Measurements from ENCODE around the gene KLF11.

KLF11 gene

GRCh38 chr2:10043906-10044601 is 704 bp downstream of the KLF11 start:
- peak; percentile 96 for DNase-seq

DNA sequence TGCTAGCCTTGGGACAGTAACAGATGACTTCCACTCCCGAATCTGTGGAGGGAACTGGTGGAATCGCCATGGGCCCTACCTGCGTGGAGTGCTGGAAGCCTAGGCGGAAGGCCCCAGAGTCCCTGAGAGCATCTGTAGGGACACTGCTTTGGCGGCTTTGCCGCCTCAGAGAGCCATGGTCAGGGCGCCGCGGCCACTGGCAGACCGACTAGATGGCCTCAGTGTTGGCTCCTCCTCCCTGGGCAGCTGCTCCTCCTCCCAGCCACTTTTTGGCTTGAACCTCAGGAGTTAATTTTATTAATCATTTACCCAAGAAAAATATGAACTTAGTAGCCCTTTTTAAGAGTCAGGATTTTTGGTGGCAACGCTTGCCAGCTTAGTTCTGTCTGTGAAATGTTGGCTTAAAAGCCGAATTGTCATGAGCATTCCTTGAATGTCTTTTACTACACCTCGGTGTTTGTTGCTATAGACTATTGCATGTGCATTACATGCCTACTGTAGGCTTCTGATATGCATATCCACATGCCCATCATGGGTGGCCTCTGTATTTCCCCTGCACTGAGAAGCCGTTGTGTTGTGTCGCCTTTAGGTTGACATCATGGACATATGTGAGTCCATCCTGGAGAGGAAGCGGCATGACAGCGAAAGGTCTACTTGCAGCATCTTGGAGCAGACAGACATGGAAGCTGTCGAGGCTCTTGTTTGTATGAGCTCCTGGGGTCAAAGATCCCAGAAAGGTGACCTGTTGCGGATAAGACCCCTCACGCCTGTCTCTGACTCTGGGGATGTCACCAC is 2.4 kb downstream of the KLF11 start:
- no peak for DNase-seq

DNA sequence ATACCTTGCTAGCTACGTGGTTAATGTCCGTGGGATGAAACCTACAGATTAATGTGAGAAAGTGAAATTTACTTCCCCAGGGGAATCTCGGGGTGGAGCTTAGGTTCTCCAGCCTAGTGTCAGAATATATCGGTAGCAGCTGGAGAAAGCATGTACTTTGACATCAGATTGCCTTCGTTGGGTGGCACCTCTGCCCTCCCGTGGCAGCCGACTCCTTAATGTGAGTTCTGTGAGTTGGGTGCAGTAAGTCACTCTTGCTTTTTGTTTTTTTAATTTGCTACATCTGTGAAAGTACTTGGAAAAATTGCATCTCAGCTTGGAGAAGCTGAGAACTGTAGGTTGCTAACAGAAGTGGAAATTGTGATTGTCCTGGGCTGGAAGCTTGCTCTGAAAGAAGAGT is 3.6 kb downstream of the KLF11 start:
- DNase-seq = no peak

DNA sequence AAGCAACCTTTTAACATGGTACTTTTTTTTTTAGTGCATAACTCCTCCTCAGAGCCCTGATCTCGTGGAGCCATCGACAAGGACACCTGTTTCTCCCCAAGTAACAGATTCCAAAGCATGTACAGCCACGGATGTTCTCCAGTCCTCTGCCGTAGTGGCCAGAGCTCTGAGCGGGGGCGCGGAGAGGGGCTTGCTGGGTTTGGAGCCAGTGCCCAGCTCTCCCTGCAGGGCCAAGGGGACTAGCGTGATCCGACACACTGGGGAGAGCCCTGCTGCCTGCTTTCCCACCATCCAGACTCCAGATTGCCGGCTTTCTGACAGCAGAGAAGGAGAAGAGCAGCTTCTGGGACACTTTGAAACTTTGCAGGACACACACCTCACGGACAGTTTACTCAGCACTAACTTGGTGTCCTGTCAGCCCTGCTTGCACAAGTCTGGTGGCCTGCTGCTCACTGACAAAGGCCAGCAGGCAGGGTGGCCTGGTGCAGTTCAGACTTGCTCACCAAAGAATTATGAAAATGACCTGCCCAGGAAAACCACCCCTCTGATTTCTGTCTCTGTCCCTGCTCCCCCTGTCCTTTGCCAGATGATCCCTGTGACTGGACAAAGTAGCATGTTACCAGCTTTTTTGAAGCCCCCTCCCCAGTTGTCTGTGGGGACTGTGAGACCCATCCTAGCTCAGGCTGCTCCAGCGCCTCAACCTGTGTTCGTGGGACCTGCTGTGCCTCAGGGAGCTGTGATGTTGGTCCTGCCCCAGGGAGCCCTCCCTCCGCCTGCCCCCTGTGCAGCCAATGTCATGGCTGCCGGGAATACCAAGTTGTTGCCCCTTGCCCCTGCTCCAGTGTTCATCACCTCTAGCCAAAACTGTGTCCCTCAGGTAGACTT is 4.5 kb downstream of the KLF11 start:
- DNase-seq = no peak

GRCh38 chr2:10048501-10049171 is 5.3 kb downstream of the KLF11 start:
- DNase-seq = peak; percentile 69

- no peak for DNase-seq
These were observed 8.9 kb downstream of the KLF11 start for GRCh38 chr2:10052216-10052615.

DNA sequence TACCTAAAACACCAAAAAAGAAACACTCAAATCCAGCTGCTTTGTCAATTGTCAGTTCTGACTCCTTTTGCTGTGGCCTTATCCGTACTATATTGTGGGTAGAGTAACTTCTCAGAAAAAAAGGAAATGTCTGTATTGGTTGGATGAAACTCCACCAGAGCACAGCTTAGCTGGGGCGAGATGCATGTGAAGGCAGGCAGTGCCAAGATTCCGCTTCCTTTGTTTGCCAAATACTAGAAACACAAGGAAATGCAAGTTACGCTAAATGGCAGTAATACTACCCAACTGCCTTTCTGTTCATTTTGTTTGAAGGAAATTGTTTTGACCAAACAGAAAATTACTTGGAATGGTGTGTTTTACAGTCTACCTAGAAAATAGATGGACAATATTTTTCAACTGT is 10.0 kb downstream of the KLF11 start:
- DNase-seq = no peak

- no peak for DNase-seq
These were observed 11.1 kb downstream of the KLF11 start for GRCh38 chr2:10054424-10054823.

DNA sequence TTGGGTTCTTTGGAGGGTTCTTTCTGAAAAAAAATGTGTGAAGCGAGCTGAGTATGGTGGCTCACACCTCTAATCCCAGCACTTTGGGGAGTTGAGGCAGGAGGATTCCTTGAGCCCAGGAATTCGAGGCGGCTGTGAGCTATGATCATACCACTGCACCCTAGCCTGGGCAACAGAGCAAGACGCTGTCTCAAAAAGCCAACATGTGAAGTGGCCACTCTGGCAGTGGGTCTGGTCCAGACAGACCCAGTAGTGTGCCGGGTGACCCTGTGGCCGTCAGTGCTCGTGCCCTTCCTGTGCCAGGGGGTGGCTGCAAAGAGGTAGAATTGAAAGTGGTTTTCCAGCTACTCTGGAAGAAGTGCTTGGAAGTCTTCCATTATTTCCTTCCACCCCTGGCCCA is 11.6 kb downstream of the KLF11 start:
- DNase-seq = no peak

DNA sequence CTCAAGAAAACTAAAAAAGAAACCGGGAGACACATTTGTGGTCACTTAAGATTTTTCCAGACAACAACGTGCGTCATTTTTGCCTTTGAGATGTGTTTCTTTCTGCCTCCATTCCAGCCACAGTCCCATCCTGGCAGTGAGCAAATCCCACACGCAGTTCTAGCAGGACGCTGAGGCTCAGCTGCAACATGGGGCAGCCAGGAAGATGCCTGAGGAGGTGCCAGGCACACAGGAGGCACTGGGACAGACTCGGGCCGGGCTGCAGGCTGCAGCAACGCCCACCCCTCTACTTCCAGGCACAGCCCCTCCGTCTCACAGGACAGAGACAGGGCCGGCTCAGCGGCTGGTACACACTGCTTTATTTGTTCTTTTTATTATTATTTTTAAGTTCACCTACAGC is 13.1 kb downstream of the KLF11 start:
- no peak for DNase-seq

DNA sequence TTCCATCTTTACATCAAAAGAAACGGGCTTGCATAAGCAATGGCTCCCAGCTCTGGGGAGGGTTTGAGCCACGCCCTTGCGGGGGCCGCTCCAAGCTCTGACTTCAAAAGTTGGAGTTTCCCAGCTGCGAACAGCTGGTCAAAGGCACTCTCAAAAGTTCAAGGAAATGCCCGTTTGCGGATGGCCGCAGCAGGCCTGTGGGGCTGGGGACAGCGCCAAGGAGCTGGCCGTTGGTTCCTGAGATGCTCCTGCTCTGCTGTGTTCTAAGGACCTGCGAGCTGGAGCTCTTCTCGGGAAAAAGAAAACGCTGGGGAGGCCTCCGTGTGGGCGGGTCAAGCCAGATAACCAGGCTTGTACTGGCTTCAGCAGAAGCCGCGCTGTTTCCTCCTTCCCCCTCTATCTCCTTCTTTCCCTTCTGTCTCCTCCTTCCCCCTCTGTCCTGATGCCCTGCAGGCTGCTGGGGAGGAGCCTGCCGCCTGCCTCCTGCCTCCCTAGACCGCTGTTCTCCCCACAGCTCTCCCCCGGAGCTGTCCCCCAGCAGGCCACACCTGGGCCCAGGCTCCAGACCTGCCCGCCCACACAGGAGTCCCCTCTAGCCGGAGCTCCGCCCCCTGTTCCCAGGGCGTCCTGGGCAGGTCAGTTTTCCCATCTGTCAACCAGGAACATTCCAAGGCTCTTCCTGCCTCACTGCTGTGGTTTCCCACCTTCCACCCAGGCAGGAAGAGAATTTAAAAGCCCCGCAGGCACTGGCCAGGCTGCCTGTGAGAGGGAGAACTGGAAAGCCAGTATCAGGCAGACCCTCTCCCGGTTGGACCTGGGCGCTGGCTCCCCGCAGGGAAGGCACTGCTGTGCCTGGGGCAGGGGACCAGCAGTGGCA is 14.1 kb downstream of the KLF11 start:
- peak; percentile 76 for DNase-seq

GRCh38 chr2:10058251-10059015 is 15.1 kb downstream of the KLF11 start:
- DNase-seq = no peak

DNA sequence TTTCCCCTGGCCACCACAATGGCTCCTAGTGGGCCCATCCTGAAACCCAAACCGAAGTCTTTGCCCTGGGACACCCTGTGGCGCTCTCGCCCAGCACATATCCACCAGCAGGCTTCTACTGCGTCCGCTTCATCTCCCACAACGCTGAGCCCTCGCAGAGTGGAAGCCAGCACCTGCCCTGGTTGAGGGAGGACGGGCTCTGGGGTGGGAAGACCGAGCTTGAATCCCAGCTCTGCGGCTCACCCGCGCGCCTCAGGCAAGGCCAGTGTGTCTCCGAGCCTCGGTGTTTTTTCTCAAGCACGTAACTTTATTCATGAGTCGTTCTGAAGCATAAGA is 15.6 kb downstream of the KLF11 start:
- no peak for DNase-seq

DNA sequence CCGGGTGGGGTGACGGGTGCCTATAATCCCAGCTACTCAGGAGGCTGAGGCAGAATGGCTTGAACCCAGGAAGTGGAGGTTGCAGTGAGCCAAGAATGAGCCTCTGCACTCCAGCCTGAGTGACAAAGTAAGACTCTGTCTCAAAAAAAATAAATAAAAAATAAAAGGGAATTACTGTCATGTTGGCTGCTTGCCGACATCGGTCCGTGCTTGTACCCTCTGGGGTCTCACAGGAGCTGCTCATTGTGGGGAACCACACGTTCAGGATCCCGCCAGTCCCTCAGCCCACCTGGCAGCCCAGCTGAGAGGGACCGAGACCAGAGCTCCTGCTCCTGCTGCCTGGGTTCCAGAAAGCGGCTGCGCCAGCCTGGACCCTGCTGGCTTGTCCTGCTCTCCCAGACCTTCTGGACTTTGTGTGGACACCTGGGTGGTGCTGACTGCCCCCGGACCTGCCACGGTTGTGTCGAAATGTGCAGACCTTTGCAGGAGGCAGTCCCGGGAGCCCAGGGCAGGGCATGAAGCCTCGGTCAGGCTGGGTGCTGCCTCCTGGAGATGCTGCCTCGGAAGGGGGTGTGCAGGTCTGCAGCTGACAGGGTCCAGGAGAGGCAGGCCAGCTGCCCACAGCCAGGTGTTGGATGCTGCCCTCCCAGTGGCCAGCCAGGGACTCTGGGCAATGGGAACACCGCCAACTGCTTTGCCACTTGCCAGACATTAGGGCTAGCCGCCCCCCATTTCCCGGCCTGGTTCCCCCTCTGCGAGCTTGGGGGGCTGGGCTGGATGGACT is 16.4 kb downstream of the KLF11 start:
- DNase-seq = no peak

DNA sequence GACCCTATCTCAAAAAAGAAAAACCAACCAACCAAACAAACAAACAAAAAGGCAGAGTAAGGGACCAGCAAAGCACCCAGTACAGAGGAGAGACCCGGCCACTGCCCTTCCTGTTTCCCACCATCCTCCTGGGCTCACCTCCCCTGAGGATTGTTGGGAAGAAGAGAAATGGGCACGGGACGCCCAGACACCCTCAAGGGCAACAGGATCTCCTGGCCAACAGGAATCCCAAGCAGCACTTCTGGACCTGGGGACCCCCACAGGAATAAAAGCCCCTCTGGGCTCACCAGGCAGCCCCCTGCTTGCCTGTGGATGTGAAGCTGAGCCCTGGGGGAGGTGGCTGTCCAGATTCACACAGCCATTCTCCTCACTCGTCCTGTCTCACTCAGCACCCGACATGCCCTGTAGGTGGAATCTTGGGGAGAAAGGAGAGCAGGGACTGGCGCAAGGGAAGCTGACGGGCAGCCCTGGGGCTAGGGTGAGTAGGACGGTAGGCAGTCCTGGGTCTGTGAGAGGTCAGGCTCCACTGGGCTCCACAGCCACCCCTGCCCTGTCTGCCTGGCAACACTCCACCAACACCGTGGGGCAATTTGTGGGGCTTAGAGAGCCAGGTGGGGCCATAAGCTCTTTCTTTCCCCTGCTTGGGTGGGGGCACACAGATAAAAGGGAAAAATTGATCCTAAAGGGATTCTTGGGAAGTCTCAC is 18.0 kb downstream of the KLF11 start:
- no peak for DNase-seq

DNA sequence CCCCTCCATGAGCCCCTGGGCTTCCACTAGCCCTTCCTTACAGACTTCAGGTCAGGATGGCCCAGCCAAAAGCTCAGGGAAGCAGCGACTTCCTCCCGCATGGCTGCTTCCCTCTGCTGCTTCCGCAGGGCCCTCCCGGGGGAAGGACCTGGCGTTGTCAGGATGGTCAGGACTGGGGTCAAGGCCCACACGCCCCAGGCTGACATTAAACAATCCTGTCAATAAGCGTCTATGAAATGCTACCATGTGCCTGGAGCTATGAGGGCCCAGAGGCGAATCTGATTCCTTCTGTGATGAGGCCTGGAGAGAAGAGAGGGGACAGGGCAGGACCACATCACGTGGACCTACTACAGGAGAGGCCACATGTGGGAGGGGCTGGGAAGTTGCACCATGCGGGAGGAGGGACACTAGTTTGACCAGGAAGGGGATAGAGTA is 19.6 kb downstream of the KLF11 start:
- DNase-seq = no peak

- no peak for DNase-seq
These were observed 20.2 kb downstream of the KLF11 start for GRCh38 chr2:10063566-10063965.

DNA sequence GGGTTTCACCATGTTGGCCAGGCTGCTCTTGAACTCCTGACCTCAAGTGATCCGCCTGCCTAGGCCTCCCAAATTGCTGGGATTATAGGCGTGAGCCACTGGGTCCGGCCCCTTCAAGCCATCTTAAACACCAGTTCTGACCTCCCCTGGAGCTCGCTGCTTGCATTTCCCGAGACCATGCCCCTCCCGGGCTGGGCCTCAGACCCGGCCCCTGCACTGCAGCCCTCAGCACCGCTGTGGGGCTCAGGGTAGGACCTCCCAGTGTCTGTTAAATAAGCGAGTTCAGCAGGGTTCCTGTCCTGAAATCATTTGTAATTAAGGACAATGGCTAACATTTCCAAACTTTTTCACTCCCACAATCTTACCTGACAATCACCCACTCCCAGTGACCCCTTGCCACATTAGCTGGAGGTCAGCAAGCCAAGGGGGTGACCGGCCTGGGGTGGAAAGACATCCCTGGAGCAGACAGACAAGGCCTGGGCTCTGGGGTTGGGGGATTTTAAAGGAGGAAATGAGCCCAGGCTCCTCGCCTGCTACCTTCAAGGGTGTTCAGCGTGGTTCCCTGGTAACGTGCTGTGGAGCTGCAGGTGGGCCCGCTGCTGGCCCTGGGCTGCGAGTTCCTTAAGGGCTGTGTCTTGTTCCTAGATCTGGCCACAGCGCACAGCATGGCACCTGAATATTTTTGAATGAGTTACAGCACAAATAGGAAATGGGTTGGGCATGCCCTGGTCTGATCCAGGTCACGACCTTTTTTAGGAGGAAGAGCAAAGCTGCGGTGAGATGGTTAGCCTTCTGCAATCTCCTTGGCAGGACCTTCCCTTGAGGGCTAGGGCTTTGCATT is 21.8 kb downstream of the KLF11 start:
- no peak for DNase-seq

DNA sequence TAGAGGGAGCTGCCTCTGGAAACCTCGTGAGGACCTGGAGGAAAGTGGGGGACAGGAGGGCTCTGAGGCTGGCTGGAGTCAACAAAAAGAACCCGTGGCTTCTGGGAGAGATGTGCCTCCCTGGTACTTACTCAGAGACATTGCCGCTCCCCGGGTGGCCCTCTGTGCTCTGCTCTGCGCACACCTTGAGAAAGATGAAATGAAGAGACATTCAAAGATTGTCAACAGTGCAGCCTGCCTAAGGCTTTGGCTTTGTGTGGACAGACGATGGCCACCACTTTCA is 22.4 kb downstream of the KLF11 start:
- no peak for DNase-seq
